GM23338 (cell line): ENCODE results near the gene ZNRF1. TPM values are rescaled to one million over a fixed set of nuclear protein-coding genes. Genes with fewer than 3 reads are reported as not detected.

Experiments
- ATAC-seq: fragments of 200-7000 bp; cut with Tn5 transposase; 3 replicates; pipeline ENCODE4 v1.9.1; 2020
- DNase-seq: peaks from one replicate; pipeline ENCODE4 v3.0.0-alpha.2; 2015; ENCODE audit warnings: low spot score
- H2AFZ ChIP-seq: fragments of 200-600 bp; sonication (generic); 2 replicates; pipeline ENCODE4 v1.8.0; 2016; ENCODE audit warnings: antibody characterized with exemption, mild to moderate bottlenecking, moderate library complexity
- H3F3A ChIP-seq: fragments of 200-600 bp; sonication (generic); replicated peaks from 2 replicates; pipeline ENCODE4 v1.8.0; 2017; ENCODE audit warnings: antibody characterized with exemption, mixed run types, low read depth
- H3K27ac ChIP-seq: fragments of 200-600 bp; sonication (generic); 2 replicates; pipeline ENCODE4 v1.6.1; 2016; ENCODE audit warnings: low read depth
- H3K27me3 ChIP-seq: fragments of 200-600 bp; sonication (generic); 2 replicates; pipeline ENCODE4 v1.8.0; 2016; ENCODE audit warnings: mild to moderate bottlenecking, mixed run types, moderate library complexity; ENCODE audit not compliant: insufficient read depth
- H3K36me3 ChIP-seq: fragments of 200-600 bp; sonication (generic); 2 replicates; pipeline ENCODE4 v1.8.0; 2016; ENCODE audit warnings: mild to moderate bottlenecking; ENCODE audit not compliant: insufficient read depth
- H3K4me1 ChIP-seq: fragments of 200-600 bp; sonication (generic); 2 replicates; pipeline ENCODE4 v1.8.0; 2016; ENCODE audit warnings: mild to moderate bottlenecking, moderate library complexity; ENCODE audit not compliant: insufficient read depth
- H3K4me2 ChIP-seq: fragments of 200-600 bp; sonication (generic); 2 replicates; pipeline ENCODE4 v1.7.1; 2017; ENCODE audit warnings: mixed run types
- H3K4me3 ChIP-seq: fragments of 200-600 bp; sonication (generic); 2 replicates; pipeline ENCODE4 v1.6.1; 2016; ENCODE audit warnings: mixed run types
- H3K79me2 ChIP-seq: fragments of 200-600 bp; sonication (generic); replicated peaks from 2 replicates; pipeline ENCODE4 v1.8.0; 2017; ENCODE audit warnings: mild to moderate bottlenecking; ENCODE audit not compliant: insufficient read depth
- H3K9me2 ChIP-seq: fragments of 200-600 bp; sonication (generic); 2 replicates; pipeline ENCODE4 v1.8.0; 2017; ENCODE audit not compliant: insufficient read depth
- H4K20me1 ChIP-seq: fragments of 200-600 bp; sonication (generic); replicated peaks from 2 replicates; pipeline ENCODE4 v1.8.0; 2017; ENCODE audit warnings: mild to moderate bottlenecking; ENCODE audit not compliant: insufficient read depth
- H3K27ac Mint-ChIP-seq: 2 replicates; pipeline ENCODE4 v1.8.0; 2020; ENCODE audit warnings: inconsistent platforms, mild to moderate bottlenecking, moderate library complexity, mixed read lengths
- H3K27me3 Mint-ChIP-seq: 3 replicates; pipeline ENCODE4 v1.8.0; 2022; ENCODE audit warnings: low read depth, mild to moderate bottlenecking, moderate library complexity, mixed read lengths, inconsistent platforms; ENCODE audit not compliant: insufficient read depth, poor library complexity
- H3K36me3 Mint-ChIP-seq: 3 replicates; pipeline ENCODE4 v1.8.0; 2021; ENCODE audit warnings: low read depth, mild to moderate bottlenecking, inconsistent platforms, moderate library complexity, mixed read lengths
- H3K4me1 Mint-ChIP-seq: 3 replicates; pipeline ENCODE4 v1.8.0; 2020; ENCODE audit warnings: mild to moderate bottlenecking, inconsistent platforms, mixed read lengths
- H3K4me3 Mint-ChIP-seq: 3 replicates; pipeline ENCODE4 v1.8.0; 2021; ENCODE audit warnings: moderate library complexity, mild to moderate bottlenecking, inconsistent platforms, mixed read lengths
- H3K9me3 Mint-ChIP-seq: 3 replicates; pipeline ENCODE4 v1.8.0; 2020; ENCODE audit warnings: moderate library complexity, mild to moderate bottlenecking, inconsistent platforms, mixed read lengths
- EZH2phosphoT487 ChIP-seq: fragments of 200-600 bp; sonication (generic); IDR thresholded peaks from one replicate; pipeline ENCODE4 v1.8.1; 2018; ENCODE audit warnings: antibody characterized with exemption; ENCODE audit not compliant: unreplicated experiment
- POLR2AphosphoS5 ChIP-seq: IDR thresholded peaks from 2 replicates; pipeline ENCODE4 v1.6.1; 2016; ENCODE audit warnings: antibody characterized with exemption, low read depth
- ZNF114 ChIP-seq: fragments of 250-450 bp; sonication (Bioruptor Pico); IDR thresholded peaks from 2 replicates; pipeline ENCODE4 v1.5.0; 2020; ENCODE audit warnings: mild to moderate bottlenecking, moderate library complexity
- polyA plus RNA-seq: library from polyadenylated mRNA; unstranded; fragments of >200 nt; fragmentation: Nextera tagmentation; extraction: Ambion mirVana; gene quantifications from 2 replicates; pipeline ENCODE4 v1.2.1, GENCODE V29; 2016
- total RNA-seq: library from RNA; depleted of rRNA; stranded (reverse); fragments of >200 nt; shearing (Covaris generic); gene quantifications from 2 replicates; pipeline ENCODE4 v1.2.3, GENCODE V29; 2014
- TF ChIP-seq, protein P1 (sequence below): fragments of 250-450 bp; sonication (Bioruptor Pico); IDR thresholded peaks from 2 replicates; pipeline ENCODE4 v1.5.0; 2020; ENCODE audit warnings: mild to moderate bottlenecking, moderate library complexity
- TF ChIP-seq, protein P2 (sequence below): IDR thresholded peaks from one replicate; pipeline ENCODE4 v1.6.1; 2018; ENCODE audit warnings: antibody characterized with exemption; ENCODE audit not compliant: unreplicated experiment

Gene ZNRF1
- total and polyA plus RNA-seq, 2 experiments from 2014 or later, result 22.4 to 42.1 TPM

DNA sequence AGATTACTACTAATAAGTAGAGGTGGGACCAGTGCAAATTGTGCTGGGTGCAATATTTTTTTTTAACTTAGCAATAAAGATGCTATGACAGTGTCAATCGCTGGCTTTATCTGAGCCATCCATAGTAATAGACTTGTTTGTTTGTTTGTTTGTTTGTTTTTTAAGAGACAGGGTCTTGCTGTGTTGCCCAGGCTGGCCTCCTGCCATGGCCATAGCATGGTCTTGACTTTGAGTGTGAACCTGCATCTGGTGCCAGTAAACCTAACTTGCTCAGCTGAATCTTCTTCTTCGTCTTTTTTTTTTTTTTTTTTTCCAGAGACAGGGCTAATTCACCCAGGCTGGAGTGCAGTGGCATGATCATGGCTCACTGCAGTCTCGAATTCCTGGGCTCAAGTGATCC lies 46.6 kb downstream of the ZNRF1 start (continued):
- TF ChIP-seq, protein P1, sequence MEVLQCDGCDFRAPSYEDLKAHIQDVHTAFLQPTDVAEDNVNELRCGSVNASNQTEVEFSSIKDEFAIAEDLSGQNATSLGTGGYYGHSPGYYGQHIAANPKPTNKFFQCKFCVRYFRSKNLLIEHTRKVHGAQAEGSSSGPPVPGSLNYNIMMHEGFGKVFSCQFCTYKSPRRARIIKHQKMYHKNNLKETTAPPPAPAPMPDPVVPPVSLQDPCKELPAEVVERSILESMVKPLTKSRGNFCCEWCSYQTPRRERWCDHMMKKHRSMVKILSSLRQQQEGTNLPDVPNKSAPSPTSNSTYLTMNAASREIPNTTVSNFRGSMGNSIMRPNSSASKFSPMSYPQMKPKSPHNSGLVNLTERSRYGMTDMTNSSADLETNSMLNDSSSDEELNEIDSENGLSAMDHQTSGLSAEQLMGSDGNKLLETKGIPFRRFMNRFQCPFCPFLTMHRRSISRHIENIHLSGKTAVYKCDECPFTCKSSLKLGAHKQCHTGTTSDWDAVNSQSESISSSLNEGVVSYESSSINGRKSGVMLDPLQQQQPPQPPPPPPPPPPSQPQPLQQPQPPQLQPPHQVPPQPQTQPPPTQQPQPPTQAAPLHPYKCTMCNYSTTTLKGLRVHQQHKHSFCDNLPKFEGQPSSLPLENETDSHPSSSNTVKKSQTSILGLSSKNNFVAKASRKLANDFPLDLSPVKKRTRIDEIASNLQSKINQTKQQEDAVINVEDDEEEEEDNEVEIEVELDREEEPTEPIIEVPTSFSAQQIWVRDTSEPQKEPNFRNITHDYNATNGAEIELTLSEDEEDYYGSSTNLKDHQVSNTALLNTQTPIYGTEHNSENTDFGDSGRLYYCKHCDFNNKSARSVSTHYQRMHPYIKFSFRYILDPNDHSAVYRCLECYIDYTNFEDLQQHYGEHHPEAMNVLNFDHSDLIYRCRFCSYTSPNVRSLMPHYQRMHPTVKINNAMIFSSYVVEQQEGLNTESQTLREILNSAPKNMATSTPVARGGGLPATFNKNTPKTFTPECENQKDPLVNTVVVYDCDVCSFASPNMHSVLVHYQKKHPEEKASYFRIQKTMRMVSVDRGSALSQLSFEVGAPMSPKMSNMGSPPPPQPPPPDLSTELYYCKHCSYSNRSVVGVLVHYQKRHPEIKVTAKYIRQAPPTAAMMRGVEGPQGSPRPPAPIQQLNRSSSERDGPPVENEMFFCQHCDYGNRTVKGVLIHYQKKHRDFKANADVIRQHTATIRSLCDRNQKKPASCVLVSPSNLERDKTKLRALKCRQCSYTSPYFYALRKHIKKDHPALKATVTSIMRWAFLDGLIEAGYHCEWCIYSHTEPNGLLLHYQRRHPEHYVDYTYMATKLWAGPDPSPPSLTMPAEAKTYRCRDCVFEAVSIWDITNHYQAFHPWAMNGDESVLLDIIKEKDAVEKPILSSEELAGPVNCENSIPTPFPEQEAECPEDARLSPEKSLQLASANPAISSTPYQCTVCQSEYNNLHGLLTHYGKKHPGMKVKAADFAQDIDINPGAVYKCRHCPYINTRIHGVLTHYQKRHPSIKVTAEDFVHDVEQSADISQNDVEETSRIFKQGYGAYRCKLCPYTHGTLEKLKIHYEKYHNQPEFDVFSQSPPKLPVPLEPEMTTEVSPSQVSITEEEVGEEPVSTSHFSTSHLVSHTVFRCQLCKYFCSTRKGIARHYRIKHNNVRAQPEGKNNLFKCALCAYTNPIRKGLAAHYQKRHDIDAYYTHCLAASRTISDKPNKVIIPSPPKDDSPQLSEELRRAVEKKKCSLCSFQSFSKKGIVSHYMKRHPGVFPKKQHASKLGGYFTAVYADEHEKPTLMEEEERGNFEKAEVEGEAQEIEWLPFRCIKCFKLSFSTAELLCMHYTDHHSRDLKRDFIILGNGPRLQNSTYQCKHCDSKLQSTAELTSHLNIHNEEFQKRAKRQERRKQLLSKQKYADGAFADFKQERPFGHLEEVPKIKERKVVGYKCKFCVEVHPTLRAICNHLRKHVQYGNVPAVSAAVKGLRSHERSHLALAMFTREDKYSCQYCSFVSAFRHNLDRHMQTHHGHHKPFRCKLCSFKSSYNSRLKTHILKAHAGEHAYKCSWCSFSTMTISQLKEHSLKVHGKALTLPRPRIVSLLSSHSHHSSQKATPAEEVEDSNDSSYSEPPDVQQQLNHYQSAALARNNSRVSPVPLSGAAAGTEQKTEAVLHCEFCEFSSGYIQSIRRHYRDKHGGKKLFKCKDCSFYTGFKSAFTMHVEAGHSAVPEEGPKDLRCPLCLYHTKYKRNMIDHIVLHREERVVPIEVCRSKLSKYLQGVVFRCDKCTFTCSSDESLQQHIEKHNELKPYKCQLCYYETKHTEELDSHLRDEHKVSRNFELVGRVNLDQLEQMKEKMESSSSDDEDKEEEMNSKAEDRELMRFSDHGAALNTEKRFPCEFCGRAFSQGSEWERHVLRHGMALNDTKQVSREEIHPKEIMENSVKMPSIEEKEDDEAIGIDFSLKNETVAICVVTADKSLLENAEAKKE (CRISPR knock-in tag), result no peak

GRCh38 chr16:75048054-75048453 lies 49.2 kb downstream of the ZNRF1 start:
- TF ChIP-seq POLR2AphosphoS5 (no peak), ZNF114 (CRISPR knock-in tag) (no peak), EZH2phosphoT487 (no peak)
- TF ChIP-seq, protein P2, sequence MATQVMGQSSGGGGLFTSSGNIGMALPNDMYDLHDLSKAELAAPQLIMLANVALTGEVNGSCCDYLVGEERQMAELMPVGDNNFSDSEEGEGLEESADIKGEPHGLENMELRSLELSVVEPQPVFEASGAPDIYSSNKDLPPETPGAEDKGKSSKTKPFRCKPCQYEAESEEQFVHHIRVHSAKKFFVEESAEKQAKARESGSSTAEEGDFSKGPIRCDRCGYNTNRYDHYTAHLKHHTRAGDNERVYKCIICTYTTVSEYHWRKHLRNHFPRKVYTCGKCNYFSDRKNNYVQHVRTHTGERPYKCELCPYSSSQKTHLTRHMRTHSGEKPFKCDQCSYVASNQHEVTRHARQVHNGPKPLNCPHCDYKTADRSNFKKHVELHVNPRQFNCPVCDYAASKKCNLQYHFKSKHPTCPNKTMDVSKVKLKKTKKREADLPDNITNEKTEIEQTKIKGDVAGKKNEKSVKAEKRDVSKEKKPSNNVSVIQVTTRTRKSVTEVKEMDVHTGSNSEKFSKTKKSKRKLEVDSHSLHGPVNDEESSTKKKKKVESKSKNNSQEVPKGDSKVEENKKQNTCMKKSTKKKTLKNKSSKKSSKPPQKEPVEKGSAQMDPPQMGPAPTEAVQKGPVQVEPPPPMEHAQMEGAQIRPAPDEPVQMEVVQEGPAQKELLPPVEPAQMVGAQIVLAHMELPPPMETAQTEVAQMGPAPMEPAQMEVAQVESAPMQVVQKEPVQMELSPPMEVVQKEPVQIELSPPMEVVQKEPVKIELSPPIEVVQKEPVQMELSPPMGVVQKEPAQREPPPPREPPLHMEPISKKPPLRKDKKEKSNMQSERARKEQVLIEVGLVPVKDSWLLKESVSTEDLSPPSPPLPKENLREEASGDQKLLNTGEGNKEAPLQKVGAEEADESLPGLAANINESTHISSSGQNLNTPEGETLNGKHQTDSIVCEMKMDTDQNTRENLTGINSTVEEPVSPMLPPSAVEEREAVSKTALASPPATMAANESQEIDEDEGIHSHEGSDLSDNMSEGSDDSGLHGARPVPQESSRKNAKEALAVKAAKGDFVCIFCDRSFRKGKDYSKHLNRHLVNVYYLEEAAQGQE, result no peak
- no peak overlapping the region for H3K4me2 ChIP-seq
- H3K9me2 ChIP-seq, result no peaks in the 10 kb centered on the region
- no peak overlapping the region for H2AFZ ChIP-seq
- ATAC-seq, result no peak
- H3K27me3 ChIP-seq, result no peaks in the 10 kb centered on the region
- peaks cover 97% of the 10 kb centered on the region for H3K79me2 ChIP-seq
- H3K36me3 Mint-ChIP-seq, result peaks cover 6% of the 10 kb centered on the region; the same call in 2 of the 3 replicates
- peaks cover 3% of the 10 kb centered on the region for H3K27me3 Mint-ChIP-seq
- H4K20me1 ChIP-seq, result peaks cover 24% of the 10 kb centered on the region
- H3K4me1 ChIP-seq, result peaks cover 5% of the 10 kb centered on the region
- H3K4me3 ChIP-seq, result no peak overlapping the region
- H3K27ac ChIP-seq, result peak overlapping the region; percentile 47; the same call in 1 of the 2 replicates
- H3K4me3 Mint-ChIP-seq, result no peak overlapping the region
- H3K9me3 Mint-ChIP-seq, result no peaks in the 10 kb centered on the region
- H3K4me1 Mint-ChIP-seq, result peaks cover 6% of the 10 kb centered on the region
- H3F3A ChIP-seq, result 0 out of 2 replicates have a peak, but pooled peaks cover 4% of the 10 kb centered on the region
- no peaks in the 10 kb centered on the region for H3K36me3 ChIP-seq
- no peak for DNase-seq
- peak overlapping the region; percentile 4; the same call in 1 of the 2 replicates for H3K27ac Mint-ChIP-seq
